Spleen (tissue), 11 donors: ENCODE measurements around the gene DLX4. TPM values are rescaled to one million over a fixed set of nuclear protein-coding genes. Genes with fewer than 3 reads are reported as not detected.

Experiments
- DNase-seq: peaks from one replicate; pipeline ENCODE4 v3.0.0-alpha.2; 2020
- H3K27ac ChIP-seq, 8 donors: fragments of 200-600 bp; sonication (generic) in 7 of 8; 1 replicate in 4 of 8; 2 replicates in 4 of 8; pipeline versions ENCODE4 v1.5.0 to v1.8.0; 2016 to 2021; ENCODE audit warnings: inconsistent platforms in 4 of 8, mild to moderate bottlenecking in 4 of 8, moderate library complexity in 1 of 8
- H3K27me3 ChIP-seq, 7 donors: fragments of 200-600 bp; sonication (generic) in 6 of 7; replicated peaks in 1 of 7; 1 replicate in 4 of 7; 2 replicates in 3 of 7; pipeline versions ENCODE4 v1.5.0 to v1.8.0; 2016 to 2021; ENCODE audit warnings: inconsistent platforms in 3 of 7, mild to moderate bottlenecking in 1 of 7
- H3K36me3 ChIP-seq, 6 donors: fragments of 200-600 bp; sonication (generic) in 5 of 6; 1 replicate in 4 of 6; 2 replicates in 2 of 6; pipeline versions ENCODE4 v1.5.0 to v1.8.0; 2016 to 2021; ENCODE audit warnings: inconsistent platforms in 2 of 6
- H3K4me1 ChIP-seq, 6 donors: fragments of 200-600 bp; sonication (generic) in 5 of 6; 1 replicate in 3 of 6; 2 replicates in 3 of 6; pipeline versions ENCODE4 v1.5.0 to v1.8.0; 2016 to 2021; ENCODE audit warnings: inconsistent platforms in 3 of 6
- H3K4me3 ChIP-seq, 8 donors: fragments of 200-600 bp; sonication (generic) in 7 of 8; 1 replicate in 4 of 8; 2 replicates in 4 of 8; pipeline versions ENCODE4 v1.5.0 to v1.8.0; 2016 to 2021; ENCODE audit warnings: inconsistent platforms in 4 of 8, mild to moderate bottlenecking in 4 of 8, moderate library complexity in 2 of 8
- H3K9me3 ChIP-seq, 8 donors: fragments of 200-600 bp; sonication (generic) in 7 of 8; 1 replicate in 4 of 8; 2 replicates in 4 of 8; pipeline versions ENCODE4 v1.5.0 to v1.8.0; 2016 to 2021; ENCODE audit warnings: inconsistent platforms in 4 of 8
- CTCF ChIP-seq, 11 experiments: fragments of 200-600 bp in 7 of 11; fragments of 450-650 bp in 4 of 11; sonication (generic) in 4 of 11; IDR thresholded peaks in 8 of 11; conservative IDR thresholded peaks in 3 of 11; 1 replicate in 7 of 11; 2 replicates in 4 of 11; pipeline versions ENCODE4 v1.4.0 to v1.8.0; 2016 to 2021; ENCODE audit warnings: antibody characterized with exemption in 11 of 11, inconsistent platforms in 4 of 11, mild to moderate bottlenecking in 1 of 11
- POLR2A ChIP-seq, 3 donors: fragments of 450-650 bp; IDR thresholded peaks; one replicate each; pipeline ENCODE4 v1.5.1; 2017; ENCODE audit warnings: antibody characterized with exemption in 3 of 3, mild to moderate bottlenecking in 1 of 3
- POLR2AphosphoS5 ChIP-seq, 3 donors: sonication (generic); formaldehyde crosslinking; IDR thresholded peaks; one replicate each; pipeline ENCODE4 v1.5.1; 2017; ENCODE audit warnings: antibody characterized with exemption in 3 of 3
- WGBS, 5 donors: extraction: QIAGEN DNeasy Blood & Tissue Kit in 3 of 5; methylation state at CpG; one replicate each; pipeline versions ENCODE4 v1.1.5 to v1.1.7; 2013 to 2018; 5-methylcytosine and 5-hydroxymethylcytosine counted together
- intact Hi-C: fragments of 100-400 bp; cut with DNase I; formaldehyde crosslinking; loops from one replicate; pipeline ENCODE4 v1.15.0; 2023; ENCODE audit warnings: low total_unique reads
- polyA plus RNA-seq, 3 donors: library from polyadenylated mRNA; stranded (reverse); fragments of 200-250 nt; gene quantifications; one replicate each; pipeline ENCODE4 v1.2.1, GENCODE V29; 2013
- total RNA-seq, 7 donors: library from RNA; depleted of rRNA in 3 of 7; stranded (reverse); fragments of >200 nt in 3 of 7; fragmentation: NEBNext Ultra II Directional in 4 of 7; extraction: Animal tissue kit (Norgen Biotek cat#: 25700) in 4 of 7; gene quantifications; one replicate each; pipeline versions ENCODE4 v1.1.0 to v1.2.1, GENCODE V29; 2016 to 2021
- donor health status: healthy with polysubstance abuse.
- donor health status: DM: no; HTN: no; CAD: no; lungs with moderate emphysema.
- donor health status: DM: no; HTN: no; CAD: no.
- donor health status: Bipolar disorder and iron deficiency.
- donor health status: healthy.
- donor health status: DM: no; HTN: no; CAD: no.
- donor health status: DM: yes; HTN: yes; CAD: no.

The DLX4 gene
- total and polyA plus RNA-seq, 10 donors: 0.09 to 1.1 (median 0.31) TPM; not detected in 2

DNA sequence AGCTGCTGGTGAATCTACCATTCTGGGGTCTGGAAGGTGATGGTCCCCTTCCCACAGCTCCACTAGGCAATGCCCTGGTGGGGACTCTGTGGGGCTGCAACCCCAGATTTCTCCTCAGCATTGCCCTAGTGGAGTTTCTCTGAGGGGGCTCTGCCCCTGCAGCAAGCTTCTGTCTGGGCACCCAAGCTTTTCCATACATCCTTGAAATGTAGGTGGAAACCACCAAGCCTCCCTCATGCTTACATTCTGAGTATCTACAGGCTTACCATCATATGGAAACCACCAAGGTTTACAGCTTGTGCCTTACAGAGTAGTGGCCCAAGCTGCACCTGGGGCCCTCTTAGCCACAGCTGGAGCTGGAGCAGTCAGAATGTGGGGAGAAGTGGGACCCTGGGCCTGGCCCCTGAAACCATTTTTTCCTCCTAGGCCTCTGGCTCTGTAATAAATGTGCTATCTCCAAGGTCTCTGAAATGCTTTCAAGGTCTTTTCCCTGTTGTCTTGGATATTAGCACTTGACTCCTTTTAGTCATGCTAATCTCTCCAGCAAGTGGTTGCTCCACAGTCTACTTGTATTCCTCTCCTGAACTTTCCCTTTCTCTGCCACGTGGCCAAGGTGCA lies 45.6 kb downstream of the DLX4 start:
- no peak for DNase-seq
- intact Hi-C loops: no loop called here
- Histone ChIP-seq H3K27ac (no peak overlapping the region), H3K27me3 (peaks cover 0 to 39% (median 0%) of the 10 kb centered on the region in 7 donors), H3K4me3 (no peak overlapping the region), H3K36me3 (no peaks in the 10 kb centered on the region), H3K9me3 (peaks cover 0 to 49% (median 36%) of the 10 kb centered on the region in 8 donors), H3K4me1 (no peaks in the 10 kb centered on the region)
- 12 to 48% (median 37%) methylated on average over 1 of the region's 1 CpG for WGBS, 5 donors
- TF ChIP-seq POLR2A (IDR thresholded peaks at IDR 0.05): no peak
- no peak for TF ChIP-seq POLR2AphosphoS5 (IDR thresholded peaks at IDR 0.05)
- no peak for TF ChIP-seq CTCF (IDR thresholded peaks at IDR 0.05 in 8 of 11, conservative IDR thresholded peaks at IDR 0.05 in 3 of 11)

DNA sequence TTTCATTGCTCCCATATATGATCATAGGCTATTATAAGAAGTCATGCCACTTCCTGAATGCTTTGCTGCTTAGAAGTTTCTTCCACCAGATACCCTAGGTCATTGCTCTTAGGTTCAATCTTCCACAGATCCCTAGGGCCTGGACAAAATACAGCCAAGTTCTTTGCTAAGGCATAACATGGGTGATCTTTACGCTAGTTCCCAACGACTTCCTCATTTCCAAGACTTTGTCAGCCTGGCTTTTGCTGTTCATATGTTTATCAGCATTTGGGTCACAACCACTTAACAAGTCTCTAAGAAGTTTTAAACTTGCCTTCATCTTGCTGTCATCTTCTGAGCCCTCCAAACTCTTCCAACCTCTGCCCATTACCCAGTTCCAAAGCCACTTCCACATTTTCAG lies 46.2 kb downstream of the DLX4 start:
- no peak overlapping the region for H3K27ac ChIP-seq
- intact Hi-C loops: no loop called here
- peaks cover 0 to 43% (median 30%) of the 10 kb centered on the region in 8 donors for H3K9me3 ChIP-seq
- H3K4me3 ChIP-seq: no peak overlapping the region
- peaks cover 0 to 39% (median 0%) of the 10 kb centered on the region in 7 donors for H3K27me3 ChIP-seq
- H3K36me3 ChIP-seq: no peaks in the 10 kb centered on the region
- no peak for TF ChIP-seq POLR2AphosphoS5 (IDR thresholded peaks at IDR 0.05)
- TF ChIP-seq CTCF (IDR thresholded peaks at IDR 0.05 in 8 of 11, conservative IDR thresholded peaks at IDR 0.05 in 3 of 11): no peak
- TF ChIP-seq POLR2A (IDR thresholded peaks at IDR 0.05): no peak
- no peaks in the 10 kb centered on the region for H3K4me1 ChIP-seq
- DNase-seq: no peak
- 80 to 90% (median 81%) methylated on average over 2 of the region's 2 CpGs for WGBS, 5 donors

DNA sequence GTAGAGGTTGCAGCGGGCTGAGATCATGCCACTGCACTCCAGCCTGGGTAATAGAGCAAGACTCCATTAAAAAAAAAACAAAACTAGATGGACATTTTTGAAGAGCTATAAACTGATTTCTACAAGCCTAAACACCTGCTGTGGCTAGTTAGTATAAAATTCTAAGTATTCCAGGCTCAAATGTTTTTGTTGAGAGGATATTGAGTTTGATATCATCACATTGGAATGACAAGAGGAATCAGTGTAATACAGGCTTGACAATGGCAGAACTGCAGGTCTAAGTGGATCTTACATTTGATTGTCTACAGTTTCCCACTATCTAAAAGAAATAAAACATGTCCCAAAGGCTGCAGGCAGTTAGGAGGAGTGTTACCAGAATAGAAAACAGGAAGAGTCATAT lies 49.9 kb downstream of the DLX4 start:
- no peak for DNase-seq
- WGBS, 5 donors: 78 to 100% (median 88%) methylated on average over 1 of the region's 1 CpG
- intact Hi-C loops: no loop called here
- H3K27me3 ChIP-seq: peaks cover 0 to 10% (median 0%) of the 10 kb centered on the region in 7 donors
- H3K36me3 ChIP-seq: no peaks in the 10 kb centered on the region
- no peak overlapping the region for H3K27ac ChIP-seq
- TF ChIP-seq POLR2A (IDR thresholded peaks at IDR 0.05) (no peak), CTCF (IDR thresholded peaks at IDR 0.05 in 8 of 11, conservative IDR thresholded peaks at IDR 0.05 in 3 of 11) (no peak), POLR2AphosphoS5 (IDR thresholded peaks at IDR 0.05) (no peak)
- H3K4me1 ChIP-seq: peaks cover 0 to 8% (median 0%) of the 10 kb centered on the region in 6 donors
- H3K9me3 ChIP-seq: peaks cover 0 to 17% (median 12%) of the 10 kb centered on the region in 8 donors
- no peak overlapping the region for H3K4me3 ChIP-seq

DNA sequence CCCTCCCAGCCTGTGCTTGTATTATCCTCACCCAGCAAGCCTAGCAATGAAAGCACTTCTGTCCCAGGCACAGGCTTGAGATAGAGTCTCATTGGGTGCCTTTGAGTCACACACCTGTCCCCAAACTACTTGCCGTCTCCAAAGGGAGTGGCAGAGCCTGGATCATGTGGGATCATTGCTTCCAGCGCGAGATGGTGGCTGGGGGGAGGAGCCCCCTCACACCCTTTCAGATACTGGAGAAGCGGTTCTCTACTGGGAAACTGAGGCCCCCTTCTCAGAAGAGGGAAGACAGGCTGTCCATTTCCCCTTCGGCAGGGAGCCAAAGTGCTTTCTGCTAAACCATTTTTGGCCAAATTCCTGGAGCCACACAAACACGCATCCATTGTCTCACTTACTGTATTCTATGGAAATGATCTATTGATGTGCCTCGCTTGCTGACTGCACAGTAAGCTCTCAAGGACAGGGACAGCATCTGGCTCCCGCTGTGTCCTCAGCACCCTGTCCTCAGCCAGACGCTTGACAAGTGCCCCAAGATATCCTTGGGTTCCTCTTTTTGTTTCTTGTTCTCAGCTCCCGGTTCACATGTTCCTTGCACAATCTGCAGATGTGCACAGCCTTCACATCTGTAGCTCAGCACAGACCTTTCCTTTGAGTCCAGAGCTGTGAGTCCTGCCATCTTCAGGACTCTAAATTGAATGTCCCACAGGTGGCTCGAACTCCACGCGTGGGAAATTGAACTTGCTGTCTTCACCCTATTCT lies 52.0 kb downstream of the DLX4 start:
- H3K36me3 ChIP-seq: no peaks in the 10 kb centered on the region
- intact Hi-C loops: no loop called here
- DNase-seq: no peak
- no peak overlapping the region for H3K4me3 ChIP-seq
- no peak for TF ChIP-seq POLR2A (IDR thresholded peaks at IDR 0.05)
- TF ChIP-seq POLR2AphosphoS5 (IDR thresholded peaks at IDR 0.05): no peak
- TF ChIP-seq CTCF (IDR thresholded peaks at IDR 0.05 in 8 of 11, conservative IDR thresholded peaks at IDR 0.05 in 3 of 11): no peak
- H3K27ac ChIP-seq: no peak overlapping the region
- peaks cover 0 to 8% (median 0%) of the 10 kb centered on the region in 6 donors for H3K4me1 ChIP-seq
- H3K27me3 ChIP-seq: peaks cover 0 to 10% (median 0%) of the 10 kb centered on the region in 7 donors
- 46 to 64% (median 53%) methylated on average over 13 of the region's 13 CpGs for WGBS, 5 donors
- H3K9me3 ChIP-seq: no peaks in the 10 kb centered on the region
